Progenitor cell of endocrine pancreas (in vitro differentiated cells): ENCODE results near the gene PIGP. TPM values are rescaled to one million over a fixed set of nuclear protein-coding genes. Genes with fewer than 3 reads are reported as not detected.

ENCODE experiments used
- DNase-seq: peaks from one replicate; pipeline ENCODE4 v3.0.0; 2021; ENCODE audit warnings: low spot score; ENCODE audit not compliant: unreplicated experiment
- H3K27ac Mint-ChIP-seq: 2 replicates; pipeline ENCODE4 v1.8.0; 2021; ENCODE audit warnings: mild to moderate bottlenecking, moderate library complexity, mixed read lengths
- H3K27me3 Mint-ChIP-seq: 2 replicates; pipeline ENCODE4 v1.8.0; 2021; ENCODE audit warnings: mixed read lengths
- H3K36me3 Mint-ChIP-seq: 2 replicates; pipeline ENCODE4 v1.8.0; 2022; ENCODE audit warnings: mixed read lengths; ENCODE audit not compliant: insufficient read depth
- H3K4me1 Mint-ChIP-seq: 2 replicates; pipeline ENCODE4 v1.8.0; 2021; ENCODE audit warnings: low read depth, mixed read lengths
- H3K4me3 Mint-ChIP-seq: 2 replicates; pipeline ENCODE4 v1.8.0; 2021; ENCODE audit warnings: low read depth, mild to moderate bottlenecking, moderate library complexity, mixed read lengths
- H3K9me3 Mint-ChIP-seq: 2 replicates; pipeline ENCODE4 v1.8.0; 2021; ENCODE audit warnings: low read depth, mixed read lengths
- CTCF ChIP-seq: fragments of 200-600 bp; sonication (generic); IDR thresholded peaks from one replicate; pipeline ENCODE4 v1.5.0; 2021; ENCODE audit warnings: antibody characterized with exemption, mild to moderate bottlenecking; ENCODE audit not compliant: unreplicated experiment
- total RNA-seq: library from RNA; stranded (reverse); gene quantifications from 2 replicates; pipeline ENCODE4 v1.2.1, GENCODE V29; 2021

PIGP gene
- total RNA-seq, 1 donor from 2014 or later: 17.8 TPM

DNA sequence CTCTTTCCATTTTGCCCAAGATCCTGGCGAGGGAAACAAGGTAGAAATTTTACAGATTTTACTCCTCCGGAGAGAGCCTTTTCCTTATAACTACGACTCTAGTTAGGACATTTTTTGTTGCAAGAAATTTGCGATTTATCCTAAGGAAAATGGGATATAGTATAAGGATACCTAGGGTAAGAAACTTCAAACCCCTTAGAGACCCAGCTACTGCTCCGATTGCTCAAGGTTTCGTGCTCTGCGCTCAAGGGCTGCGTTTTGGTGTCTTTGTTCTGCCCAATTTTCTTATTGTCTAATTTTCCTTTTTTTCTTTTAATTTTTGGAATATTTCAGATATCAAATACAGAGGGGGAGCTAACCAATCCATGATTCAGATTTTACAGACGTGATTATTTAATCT lies 1.7 kb upstream of the PIGP start:
- no peak for TF ChIP-seq CTCF
- H3K4me1 Mint-ChIP-seq: peaks cover 33% of the 10 kb centered on the region
- H3K27ac Mint-ChIP-seq: peak overlapping the region; percentile 95
- H3K27me3 Mint-ChIP-seq: no peaks in the 10 kb centered on the region
- peak overlapping the region; percentile 93 for H3K4me3 Mint-ChIP-seq
- peaks cover 6% of the 10 kb centered on the region for H3K36me3 Mint-ChIP-seq
- peaks cover 8% of the 10 kb centered on the region for H3K9me3 Mint-ChIP-seq
- DNase-seq: no peak

DNA sequence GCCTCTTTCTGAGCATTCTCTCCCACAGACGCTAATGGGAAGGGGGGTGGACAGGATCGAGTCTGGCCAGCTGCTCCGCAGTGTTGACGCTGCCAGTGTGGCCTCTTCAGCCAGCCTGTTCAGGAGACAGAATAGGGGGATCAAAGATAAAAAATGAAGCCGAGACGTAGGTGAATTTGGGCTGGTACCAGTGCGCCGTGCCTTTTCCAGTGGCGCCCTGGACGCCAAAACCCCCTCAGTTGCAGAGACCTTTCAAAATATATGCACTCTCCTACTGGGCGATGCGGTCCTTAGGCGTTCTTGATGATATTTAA lies 1.3 kb upstream of the PIGP start:
- H3K27ac Mint-ChIP-seq: peak overlapping the region; percentile 95
- peak overlapping the region; percentile 93 for H3K4me3 Mint-ChIP-seq
- H3K36me3 Mint-ChIP-seq: peaks cover 6% of the 10 kb centered on the region
- peak; percentile 20 for DNase-seq
- H3K27me3 Mint-ChIP-seq: no peaks in the 10 kb centered on the region
- no peak for TF ChIP-seq CTCF
- peaks cover 6% of the 10 kb centered on the region for H3K9me3 Mint-ChIP-seq
- peaks cover 33% of the 10 kb centered on the region for H3K4me1 Mint-ChIP-seq

GRCh38 chr21:37073417-37074196 lies 736 bp upstream of the PIGP start:
- Mint-ChIP-seq H3K4me3 (peak overlapping the region; percentile 93), H3K9me3 (peaks cover 3% of the 10 kb centered on the region), H3K27ac (peak overlapping the region; percentile 95), H3K4me1 (peaks cover 33% of the 10 kb centered on the region), H3K36me3 (peaks cover 4% of the 10 kb centered on the region), H3K27me3 (no peaks in the 10 kb centered on the region)
- DNase-seq: peak; percentile 51
- TF ChIP-seq CTCF: no peak

DNA sequence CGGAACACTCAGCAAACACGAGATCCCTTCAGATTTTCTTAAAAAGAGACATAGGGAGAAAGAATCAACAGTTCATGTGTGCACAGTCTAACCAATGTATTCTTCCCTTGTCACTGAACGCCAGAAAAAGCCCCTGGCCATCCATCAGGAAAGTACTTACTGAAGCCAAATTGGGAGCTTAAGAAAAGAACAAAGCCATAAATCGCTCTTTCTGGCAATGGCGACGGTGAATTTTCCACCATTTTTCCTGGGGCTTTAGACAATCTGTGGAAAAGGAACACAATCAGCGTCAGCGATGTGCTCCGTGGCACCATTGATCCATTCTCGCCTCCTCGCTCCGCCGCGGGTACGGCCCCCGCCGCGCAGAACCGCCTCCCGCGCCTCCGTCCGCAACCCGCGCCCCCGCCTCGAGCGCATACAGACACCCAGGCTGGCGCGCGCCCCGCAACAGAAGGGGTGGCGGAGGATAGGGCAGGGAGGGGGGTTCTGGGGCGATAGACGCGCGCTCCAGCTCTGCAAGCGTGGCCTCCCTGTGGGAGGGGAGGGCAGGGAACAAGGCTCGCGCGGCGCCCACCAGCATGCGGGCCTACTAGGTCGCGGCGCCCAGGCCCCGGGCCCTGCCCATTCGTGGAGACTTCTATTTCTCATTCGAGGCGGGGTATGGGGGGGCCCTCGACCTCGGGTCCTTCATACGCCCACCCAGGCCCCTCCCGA lies 440 bp downstream of the PIGP start:
- no peak for TF ChIP-seq CTCF
- Mint-ChIP-seq H3K4me1 (peaks cover 27% of the 10 kb centered on the region), H3K9me3 (no peaks in the 10 kb centered on the region), H3K27ac (peak overlapping the region; percentile 97), H3K4me3 (peak overlapping the region; percentile 77), H3K27me3 (no peaks in the 10 kb centered on the region), H3K36me3 (peaks cover 10% of the 10 kb centered on the region)
- DNase-seq: no peak

DNA sequence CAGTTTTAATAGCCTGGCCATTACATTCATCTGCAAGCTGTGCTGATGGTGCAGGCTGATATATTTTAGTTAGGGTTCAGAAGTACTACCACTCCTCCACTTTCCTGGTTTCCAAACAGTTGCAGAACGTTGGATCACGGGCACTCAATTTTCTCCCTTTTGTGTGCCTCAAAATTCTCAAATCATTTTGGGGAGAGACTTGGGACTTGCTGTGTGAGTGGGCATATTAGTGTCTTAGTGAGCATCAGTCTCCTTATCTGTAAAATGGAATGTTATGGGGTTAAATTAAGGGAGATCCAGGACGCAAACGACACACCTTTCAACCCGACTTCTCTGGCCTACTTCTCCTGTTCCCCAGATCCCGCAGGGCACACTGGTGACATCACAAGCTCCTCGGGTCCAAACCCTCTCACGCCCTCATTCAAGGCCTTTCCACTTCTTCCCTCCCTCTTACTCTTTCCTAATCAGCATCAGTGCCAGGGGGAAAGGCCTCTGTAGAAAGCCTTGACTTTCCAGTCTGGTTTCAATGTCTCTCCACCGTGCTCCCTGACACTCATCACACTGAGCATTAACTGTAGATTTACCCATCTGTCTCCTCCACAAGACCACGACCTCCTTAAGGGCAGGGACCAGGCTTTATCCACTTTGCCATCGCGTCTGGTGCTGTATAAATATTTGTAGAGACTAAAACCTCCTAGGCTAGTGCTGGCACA lies 1.2 kb downstream of the PIGP start:
- no peak for DNase-seq
- H3K9me3 Mint-ChIP-seq: no peaks in the 10 kb centered on the region
- peaks cover 27% of the 10 kb centered on the region for H3K4me1 Mint-ChIP-seq
- peak overlapping the region; percentile 97 for H3K27ac Mint-ChIP-seq
- H3K36me3 Mint-ChIP-seq: peaks cover 10% of the 10 kb centered on the region
- H3K4me3 Mint-ChIP-seq: peak overlapping the region; percentile 77
- no peaks in the 10 kb centered on the region for H3K27me3 Mint-ChIP-seq
- no peak for TF ChIP-seq CTCF
